ENCODE measurements around the gene LRCOL1.

The LRCOL1 gene

GRCh38 chr12:132558042-132558856, 52.1 kb downstream of the LRCOL1 start:
- no peak for TF ChIP-seq CTCF (IDR thresholded peaks at IDR 0.05)
- H3K27ac ChIP-seq, result no peak overlapping the region
- H3K4me3 ChIP-seq, result no peak overlapping the region
- DNase-seq (ENCODE audit: low spot score), result no peak

GRCh38 chr12:132557291-132558015, 52.9 kb downstream of the LRCOL1 start:
- no peak overlapping the region for H3K4me3 ChIP-seq
- DNase-seq (ENCODE audit: low spot score), result no peak
- no peak overlapping the region for H3K27ac ChIP-seq
- no peak for TF ChIP-seq CTCF (IDR thresholded peaks at IDR 0.05)

- Histone ChIP-seq H3K27ac (no peak overlapping the region), H3K4me3 (no peak overlapping the region)
- TF ChIP-seq CTCF (IDR thresholded peaks at IDR 0.05), result no peak
- DNase-seq (ENCODE audit: low spot score), result no peak
Measured at GRCh38 chr12:132556801-132557200, 53.6 kb downstream of the LRCOL1 start.

- no peak for TF ChIP-seq CTCF (IDR thresholded peaks at IDR 0.05)
- no peak for DNase-seq (ENCODE audit: low spot score)
- no peak overlapping the region for H3K4me3 ChIP-seq
Measured at GRCh38 chr12:132556216-132556615, 54.2 kb downstream of the LRCOL1 start.

GRCh38 chr12:132555686-132556085, 54.7 kb downstream of the LRCOL1 start:
- Histone ChIP-seq H3K4me3 (no peak overlapping the region), H3K27ac (no peak overlapping the region)
- no peak for TF ChIP-seq CTCF (IDR thresholded peaks at IDR 0.05)
- no peak for DNase-seq (ENCODE audit: low spot score)

More at GRCh38 chr12:132556216-132556615, 54.2 kb downstream of the LRCOL1 start:
- H3K27ac ChIP-seq, result no peak overlapping the region

- Histone ChIP-seq H3K4me3 (no peak overlapping the region), H3K27ac (no peak overlapping the region)
- no peak for TF ChIP-seq CTCF (IDR thresholded peaks at IDR 0.05)
- DNase-seq (ENCODE audit: low spot score), result no peak
Measured at GRCh38 chr12:132554845-132555630, 55.3 kb downstream of the LRCOL1 start.
